Middle frontal gyrus (tissue), 1 donor: ENCODE measurements around the gene PCCA.
"Not testable (repeated sequence)": the region's sequence is repeated elsewhere in the genome, so short reads cannot be mapped to it uniquely, and the experiment has no call there.

Source experiments
- DNase-seq: peaks from one replicate; pipeline ENCODE4 v3.0.0-alpha.2; 2015; ENCODE audit warnings: low spot score; ENCODE audit errors: extremely low spot score

Gene PCCA

DNA sequence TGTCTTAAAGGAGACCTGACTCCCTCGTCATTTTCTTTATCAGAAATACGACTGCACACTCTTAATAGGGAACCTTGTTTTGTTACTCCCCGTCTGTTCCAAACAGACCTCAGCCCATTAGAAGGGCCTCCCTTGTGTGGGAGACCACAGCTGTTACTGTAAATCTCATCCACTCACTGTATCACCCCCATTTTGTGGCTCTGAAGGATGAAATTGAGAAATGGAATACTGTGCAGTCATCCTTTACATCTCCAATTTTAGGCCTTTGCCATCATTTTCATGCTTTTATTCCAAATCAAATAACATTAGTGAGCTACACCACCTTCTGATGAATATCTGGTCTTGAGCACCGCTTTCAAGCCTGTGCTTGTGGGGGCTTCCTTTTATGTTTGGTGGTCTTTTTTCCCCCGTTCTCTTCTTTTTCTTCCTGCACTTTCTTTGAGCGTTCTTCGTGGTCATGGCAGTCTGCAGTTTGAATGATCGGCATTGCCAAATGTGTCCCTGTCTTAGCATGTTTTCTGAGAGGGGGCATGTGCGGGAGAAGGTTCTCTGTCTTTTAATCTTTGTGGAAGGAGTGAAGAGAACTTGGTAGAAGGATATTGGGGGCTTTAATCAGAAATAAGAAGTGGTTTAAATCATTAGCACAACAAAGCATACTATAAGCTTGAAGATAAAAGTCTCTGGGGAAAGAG, 433.9 kb downstream of the PCCA start:
- no peak for DNase-seq

DNA sequence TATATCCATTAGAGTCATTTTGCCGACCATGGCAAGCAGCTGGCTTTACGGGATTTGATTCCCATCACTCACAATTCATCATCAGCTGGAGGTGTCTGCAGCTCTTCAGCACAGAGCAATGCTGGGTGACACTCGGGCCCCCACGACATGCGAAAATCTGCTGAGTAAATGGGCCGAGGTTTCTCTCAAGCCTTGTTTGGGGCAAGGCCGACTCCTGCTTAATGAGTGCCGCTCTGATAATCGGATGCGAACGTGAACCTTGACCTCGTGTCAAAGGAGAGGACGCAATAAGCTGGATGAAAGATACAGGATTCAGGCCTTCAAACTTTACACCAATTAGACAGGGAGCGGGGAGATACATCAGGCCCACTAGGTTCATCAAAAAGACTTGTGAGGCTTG, 434.5 kb downstream of the PCCA start:
- no peak for DNase-seq

DNA sequence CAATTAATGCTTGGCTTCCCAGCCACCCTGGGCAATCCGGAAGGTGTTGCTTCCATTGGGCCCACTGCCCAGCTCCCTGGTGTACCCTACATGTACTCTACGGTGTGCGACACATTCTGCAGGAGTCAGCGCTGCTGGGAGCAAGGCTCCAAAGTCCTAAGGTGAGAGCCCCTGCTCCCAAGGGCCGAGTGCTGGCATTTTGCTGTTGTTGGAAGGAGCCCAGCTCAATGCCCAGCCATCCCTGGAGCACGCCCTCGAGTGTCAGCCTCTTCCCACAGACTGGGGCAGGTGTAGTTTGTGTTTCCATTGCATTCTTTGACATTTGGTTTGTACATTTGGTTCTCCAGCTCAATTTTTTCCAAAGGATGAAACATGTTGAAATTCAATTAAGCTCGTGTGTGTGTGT, 435.1 kb downstream of the PCCA start:
- no peak for DNase-seq

DNA sequence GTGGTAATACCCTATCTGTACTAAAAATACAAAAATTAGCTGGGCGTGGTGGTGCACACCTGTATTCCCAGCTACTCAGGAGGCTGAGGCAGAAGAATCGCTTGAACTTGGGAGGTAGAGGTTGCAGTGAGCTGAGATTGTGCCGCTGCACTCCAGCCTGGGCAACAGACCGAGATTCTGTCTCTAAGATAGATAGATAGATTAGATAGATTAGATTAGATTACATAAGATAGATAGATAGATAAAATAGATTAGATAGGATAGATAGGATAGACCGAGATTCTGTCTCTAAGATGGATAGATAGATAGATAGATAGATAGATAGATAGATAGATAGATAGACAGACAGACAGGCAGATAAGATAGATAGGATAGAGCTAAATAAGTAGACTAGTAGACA, 435.8 kb downstream of the PCCA start:
- not testable (repeated sequence) for DNase-seq

DNA sequence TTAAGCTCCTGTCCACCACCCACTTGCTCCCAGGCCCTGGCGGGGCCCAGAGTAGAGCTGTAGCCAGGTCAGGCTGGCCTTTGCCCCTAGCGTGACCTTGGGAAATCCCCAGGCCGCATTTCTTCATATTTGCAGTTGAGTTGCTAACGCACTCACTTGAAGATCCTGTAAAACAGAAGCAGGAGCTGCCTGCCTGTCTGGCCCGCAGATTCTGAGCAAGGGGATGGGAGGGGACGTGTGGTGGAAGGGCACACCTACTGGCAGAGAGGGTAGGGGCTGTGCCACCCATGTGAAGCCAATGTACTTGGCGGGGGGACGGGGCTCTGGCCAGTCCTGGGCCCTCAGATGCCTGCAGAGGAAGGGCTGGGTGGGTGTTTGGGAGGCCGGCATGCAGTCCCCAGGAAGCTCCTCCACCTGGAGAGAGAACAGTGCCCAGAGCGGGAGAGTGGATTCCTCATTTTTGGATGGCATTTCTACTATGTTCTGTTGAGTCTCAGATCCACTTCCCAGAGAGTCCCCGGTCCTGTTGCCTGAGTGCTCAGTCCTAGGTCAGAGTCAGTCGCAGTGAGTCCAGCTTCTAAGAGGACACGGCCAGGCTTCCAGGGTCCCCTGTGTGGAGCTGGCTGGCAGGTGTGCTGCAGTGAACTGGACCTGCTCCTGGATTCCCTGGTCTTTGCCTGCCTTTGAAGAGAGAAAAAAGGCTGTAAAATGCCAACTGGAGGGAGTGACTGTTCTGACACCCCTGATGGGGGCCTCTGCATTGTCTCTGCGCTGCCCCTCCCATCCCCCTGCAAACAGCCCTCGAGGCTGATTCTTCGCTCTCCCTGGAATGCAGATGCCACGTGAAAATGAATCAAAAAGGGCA, 436.8 kb downstream of the PCCA start:
- DNase-seq = no peak

DNA sequence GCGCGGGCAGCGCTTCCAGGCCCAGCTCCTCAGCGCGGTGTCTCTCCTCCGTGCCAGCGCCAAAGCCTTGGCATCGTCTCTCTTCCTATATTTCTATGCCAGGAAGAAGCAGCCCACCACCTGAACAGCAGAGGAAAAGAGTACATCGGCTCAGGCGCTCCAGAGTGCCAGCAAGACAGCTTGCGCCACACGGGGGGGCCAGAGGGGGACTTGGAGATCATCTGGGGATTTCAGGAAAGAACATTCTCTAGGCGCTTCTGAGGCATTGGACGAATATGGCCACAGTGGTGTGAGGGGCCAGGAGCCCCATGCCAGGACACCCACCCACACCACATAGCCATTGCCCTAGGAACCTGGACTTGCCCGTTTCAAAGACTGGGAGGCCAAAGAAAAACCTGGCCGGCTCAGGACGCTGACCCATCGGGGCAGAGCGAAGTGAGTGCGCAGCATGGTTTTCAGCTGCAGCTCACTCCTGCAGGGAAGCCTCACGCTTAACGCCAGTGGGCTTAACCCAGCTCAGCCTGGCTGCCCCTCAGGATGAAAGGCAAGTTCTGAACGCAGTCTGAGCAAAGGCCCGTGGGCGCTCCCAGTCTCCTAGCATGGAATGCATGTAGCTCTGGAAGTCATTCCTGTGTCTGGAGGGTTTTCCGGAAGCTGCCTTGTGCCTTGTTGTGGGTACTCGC, 437.6 kb downstream of the PCCA start:
- no peak for DNase-seq

DNA sequence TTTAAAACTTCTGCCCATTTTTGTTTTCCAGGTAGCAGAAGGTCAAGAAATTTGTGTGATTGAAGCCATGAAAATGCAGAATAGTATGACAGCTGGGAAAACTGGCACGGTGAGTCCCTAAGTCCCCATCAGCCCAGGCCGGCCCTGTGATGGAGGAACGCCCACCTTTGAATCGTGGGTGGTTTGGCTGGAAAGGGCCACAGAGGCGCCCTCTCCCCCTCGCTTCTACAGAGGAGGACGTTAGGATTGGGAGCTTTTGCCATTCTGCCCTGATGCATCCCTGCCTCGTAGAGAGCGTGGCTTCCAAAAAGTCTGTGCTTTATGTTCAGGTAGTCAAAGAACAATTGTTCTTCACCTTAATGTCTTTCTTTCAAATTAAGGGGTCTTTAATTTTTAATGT, 438.8 kb downstream of the PCCA start:
- DNase-seq = no peak

DNA sequence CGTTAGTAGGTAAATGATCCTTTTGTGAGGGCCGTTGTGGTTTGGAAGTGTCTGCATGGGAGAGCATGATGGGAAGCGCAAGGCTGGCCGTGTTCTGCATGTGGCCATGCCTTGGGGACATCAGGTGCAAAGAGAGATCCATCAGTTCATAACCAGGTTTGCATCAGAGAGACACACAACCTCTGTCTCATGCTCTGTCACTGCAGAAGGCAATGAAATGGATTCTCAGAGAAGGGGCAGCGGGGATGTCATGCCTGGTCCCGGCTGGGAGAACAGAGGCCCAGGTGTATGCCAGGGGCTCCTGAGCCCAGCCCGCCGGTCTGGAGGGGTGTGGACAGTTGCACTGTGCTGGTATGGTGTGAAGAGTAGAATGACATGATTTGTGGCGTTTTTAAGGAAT, 439.5 kb downstream of the PCCA start:
- DNase-seq = no peak

DNA sequence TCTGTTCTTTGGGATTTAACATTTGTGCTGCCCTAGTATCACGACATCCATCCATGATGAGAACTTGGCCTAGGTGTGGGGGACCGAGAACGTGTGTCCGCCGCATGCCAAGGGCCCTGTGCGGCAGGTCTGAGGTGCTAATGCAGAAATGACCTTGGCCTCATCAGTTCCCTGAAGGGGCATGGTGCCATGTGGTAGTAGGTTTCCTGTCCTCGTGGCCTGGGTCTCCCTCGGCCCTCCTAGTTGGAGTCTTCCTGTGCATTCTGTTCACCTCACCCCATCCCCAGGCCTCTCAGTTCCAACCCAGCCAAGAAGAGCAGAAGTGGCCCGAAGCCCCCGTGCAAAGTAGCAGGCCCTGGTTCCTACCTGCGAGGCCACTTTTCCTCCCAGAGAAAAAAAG, 439.9 kb downstream of the PCCA start:
- no peak for DNase-seq

DNA sequence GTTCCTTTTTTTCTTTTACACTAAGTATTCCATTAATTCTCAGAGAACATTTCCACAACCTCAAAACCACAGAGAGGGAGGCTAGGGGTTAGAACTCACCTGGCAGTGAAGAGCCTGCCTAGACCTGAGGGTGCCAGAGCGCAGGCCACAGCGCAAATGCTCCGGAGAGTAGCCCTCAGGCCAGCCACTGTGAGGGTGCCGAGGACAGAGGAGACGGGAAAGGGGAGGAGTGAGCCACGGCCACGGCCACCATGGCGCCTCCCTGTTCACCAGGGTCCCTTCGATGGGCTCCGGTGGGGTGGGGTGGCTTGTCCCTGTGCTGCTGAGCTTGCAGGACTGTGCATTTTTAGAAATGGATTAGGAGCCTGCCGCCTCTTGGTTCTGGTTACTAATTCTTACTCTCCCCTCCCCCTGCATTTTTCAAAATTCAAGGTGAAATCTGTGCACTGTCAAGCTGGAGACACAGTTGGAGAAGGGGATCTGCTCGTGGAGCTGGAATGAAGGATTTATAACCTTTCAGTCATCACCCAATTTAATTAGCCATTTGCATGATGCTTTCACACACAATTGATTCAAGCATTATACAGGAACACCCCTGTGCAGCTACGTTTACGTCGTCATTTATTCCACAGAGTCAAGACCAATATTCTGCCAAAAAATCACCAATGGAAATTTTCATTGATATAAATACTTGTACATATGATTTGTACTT, 440.9 kb downstream of the PCCA start:
- DNase-seq = no peak

DNA sequence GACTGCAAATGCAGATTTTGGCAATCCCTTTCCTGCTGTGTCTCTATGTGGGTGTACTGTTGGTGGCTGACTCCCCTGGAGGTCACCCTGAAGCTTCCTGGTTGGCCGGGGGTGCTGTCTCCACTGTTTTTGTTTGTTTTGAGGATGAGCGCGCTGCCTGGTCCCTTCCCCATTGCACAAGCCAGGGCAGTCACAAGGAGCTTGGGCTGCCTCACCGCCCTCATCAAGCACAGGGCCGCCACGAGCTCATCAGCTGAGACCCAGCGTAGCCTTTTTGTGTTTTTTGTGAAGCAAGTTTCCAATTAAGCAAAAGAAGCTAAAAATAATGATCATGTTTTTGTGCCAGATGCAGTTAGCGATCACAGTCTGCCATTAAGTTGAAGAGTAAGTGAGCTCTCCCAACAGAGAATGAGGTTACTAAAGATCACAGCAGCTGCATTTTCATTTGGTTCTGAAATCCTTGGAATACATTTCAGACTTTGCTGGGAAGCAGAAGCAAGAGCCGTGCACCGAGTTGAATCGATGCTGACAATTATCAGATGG, 441.8 kb downstream of the PCCA start:
- no peak for DNase-seq

DNA sequence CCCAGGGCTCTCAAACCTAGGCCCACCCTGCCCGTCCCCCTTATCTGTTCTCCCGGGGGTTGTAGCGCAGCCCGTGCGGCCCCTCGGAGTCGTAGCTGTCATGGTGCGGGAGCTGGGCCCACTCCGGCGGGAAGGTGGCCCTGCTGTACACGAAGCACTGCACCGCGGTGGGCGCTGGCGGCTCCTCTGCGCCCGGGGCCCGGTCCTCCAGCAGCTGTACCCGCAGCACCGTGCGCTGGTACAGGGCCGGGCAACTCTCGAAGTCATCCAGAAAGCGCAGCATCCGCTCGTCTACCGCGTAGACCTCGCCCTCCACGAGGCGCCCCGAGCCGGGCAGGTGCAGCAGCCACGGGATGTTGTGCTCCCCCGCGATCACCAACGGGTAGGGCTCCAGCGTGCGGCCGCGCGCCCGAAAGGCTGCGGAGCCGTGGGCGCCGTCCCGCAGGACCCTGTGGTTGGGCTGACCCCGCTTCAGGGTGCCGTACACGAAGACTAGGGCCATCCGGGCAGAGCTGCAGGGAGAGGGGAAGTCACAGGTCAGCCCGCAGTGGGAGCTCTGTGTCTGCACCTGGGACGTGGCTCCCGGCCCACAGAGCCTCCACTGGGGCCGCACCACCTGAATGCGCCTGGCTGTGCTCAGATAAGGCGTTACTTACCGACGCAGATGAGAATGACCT, 443.3 kb downstream of the PCCA start:
- DNase-seq = no peak

DNA sequence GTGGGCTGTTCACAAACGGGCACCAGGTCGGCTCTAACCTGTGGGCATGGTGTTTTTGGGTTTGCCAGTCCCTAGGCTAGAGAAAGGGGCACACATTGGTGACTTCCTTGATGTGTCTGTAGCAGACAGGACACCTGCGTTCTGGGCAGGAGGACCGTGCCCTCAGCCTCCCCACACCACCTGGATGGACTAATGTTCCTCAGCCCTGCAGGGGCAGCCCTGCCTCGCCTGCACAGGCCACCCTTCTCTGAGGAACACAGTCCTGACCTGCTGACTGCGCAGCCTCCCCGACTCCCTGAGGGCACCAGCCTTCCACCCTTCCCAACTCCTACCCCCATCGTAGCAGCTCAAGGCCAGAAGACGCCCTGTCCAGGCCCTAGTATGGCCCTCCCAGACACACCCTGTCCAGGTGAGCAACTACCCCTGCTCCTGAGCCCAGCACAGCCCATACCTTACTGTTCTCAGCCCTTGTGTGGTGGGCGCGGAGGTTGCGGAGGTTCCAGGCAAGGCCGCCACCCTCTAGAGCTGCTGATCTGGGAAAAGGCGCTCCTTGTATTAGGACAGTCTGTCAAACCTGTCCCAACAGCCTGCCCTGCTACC, 444.0 kb downstream of the PCCA start:
- DNase-seq = no peak

DNA sequence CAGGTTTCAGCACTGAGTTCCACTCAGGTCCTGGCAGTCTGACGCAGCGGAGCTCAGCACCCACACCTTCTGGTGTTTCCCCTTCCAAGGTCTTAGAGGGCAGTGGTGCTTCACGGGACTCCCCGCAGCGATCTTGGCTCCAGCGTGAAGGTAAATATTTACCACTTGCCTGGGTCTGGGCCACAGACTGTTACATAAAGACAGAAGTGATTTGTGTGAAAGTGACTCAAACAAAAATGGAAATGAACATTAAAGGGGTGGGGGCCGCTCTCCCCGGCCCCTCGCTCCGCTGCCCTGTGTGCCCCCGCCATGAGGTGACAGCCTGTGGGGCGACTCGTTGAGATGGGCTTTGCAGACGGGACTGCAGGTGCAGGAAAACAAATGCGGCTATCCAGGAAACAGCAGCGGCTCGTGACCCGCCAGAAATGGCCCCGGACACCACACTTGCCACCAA, 444.7 kb downstream of the PCCA start:
- no peak for DNase-seq

DNA sequence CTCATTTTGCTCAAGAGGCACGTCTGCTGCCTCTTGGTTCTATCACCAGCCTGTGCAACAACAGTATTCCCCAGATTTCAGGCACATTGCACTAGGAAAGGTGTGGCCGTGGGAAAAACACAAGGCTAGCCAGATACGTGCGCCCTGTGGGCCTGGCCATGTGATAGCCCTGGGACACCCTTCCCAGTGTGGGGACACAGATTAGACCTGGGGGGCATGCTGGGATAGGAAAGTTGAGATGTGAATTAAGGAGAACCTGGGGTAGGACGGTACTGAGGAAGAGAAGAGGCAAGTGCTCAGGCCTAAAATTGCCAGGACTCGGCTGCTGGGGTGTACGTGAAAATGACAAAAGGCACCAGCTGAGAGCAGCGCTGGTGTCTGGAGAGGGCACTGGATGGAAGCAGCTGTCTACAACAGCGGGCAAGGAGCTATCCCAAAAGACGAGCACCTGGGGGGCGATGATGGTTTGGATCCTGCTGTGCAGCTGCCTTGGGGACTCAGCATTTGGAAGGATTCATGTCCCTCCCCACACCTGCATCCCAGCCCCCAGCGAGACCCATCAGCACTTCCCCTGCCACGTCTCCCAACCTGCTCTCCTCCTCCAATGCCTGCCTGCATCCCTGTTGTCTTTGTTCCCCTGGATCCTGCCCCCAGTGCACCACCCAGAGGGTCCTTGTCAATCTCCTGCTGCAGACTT, 445.4 kb downstream of the PCCA start:
- DNase-seq = no peak

DNA sequence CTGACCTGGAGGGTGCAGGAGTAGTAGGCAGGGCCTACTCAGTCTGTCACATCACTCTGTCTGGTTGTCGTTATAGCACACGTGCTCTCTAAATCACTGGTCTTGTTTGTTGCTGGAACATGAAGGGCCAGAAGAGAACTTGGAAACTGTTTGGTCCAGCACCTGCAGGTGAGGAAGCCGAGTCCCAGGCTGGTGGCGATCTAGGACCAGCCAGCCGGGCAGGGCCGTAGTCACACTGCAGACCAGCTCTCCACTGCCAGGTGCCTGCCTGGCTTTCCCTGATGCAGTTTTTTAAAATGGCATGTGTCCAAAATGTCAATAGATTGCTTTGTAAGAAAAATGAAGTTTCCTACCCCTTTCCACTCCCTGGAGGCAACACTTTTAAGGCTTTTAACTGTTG, 446.0 kb downstream of the PCCA start:
- no peak for DNase-seq

DNA sequence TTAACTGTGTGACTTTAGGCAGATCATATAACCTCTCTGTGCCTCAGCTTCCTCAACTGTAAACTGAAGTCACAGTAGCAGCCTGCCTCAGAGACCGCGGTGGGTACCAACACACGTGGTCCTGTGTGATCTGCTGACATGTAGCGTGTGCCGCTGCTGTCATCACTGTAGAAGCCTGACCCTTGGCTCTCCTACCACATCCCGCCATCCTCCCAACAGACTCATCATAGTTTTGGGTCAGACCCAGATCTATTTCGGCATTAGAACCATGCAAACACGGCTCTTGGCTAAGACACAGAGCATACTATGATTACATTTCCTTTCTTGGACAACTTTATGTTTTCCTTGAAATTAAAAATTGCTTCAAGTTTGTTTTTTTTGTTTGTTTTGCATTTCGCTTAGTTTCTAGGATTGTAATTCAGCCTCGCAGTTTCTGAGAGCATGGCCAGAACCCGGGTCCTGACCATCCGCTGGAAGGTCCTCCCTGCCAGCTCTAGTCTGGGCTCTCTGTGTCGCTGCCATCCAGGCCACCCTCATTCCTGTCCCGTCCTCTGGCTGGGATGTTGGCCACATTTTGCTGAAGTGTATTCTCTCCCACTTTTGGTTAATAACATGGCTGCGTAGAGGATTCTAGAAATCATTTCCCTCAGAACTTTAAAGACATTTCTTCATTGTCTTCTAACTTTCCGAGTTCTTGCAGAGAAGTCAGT, 446.7 kb downstream of the PCCA start:
- no peak for DNase-seq

DNA sequence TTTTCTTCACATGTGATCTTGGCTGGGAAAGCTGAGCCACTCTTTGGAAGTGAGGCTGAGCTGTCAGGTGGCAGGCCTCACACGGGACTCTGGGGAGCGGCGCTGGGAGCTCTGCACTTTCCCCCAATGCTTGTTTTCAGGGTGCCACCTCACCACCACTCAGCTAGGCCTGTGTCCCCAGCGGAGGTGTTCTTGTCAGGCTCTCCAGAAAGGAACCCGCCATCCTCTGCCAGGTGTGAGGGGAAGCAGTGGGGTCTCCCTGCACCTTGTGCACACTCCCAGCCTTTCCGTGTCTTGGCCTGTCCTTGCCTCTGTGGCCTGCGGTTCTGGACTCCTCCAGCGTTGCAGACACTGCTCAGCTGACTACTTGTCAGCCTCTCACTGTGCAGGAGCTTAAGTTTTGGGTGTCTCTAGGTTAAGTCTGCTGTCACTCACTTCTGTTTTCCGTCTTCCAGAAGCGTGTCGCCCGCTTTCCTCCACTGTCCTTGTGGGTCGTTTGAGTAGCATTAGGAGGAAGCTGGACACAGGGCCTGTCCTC, 447.8 kb downstream of the PCCA start:
- no peak for DNase-seq

DNA sequence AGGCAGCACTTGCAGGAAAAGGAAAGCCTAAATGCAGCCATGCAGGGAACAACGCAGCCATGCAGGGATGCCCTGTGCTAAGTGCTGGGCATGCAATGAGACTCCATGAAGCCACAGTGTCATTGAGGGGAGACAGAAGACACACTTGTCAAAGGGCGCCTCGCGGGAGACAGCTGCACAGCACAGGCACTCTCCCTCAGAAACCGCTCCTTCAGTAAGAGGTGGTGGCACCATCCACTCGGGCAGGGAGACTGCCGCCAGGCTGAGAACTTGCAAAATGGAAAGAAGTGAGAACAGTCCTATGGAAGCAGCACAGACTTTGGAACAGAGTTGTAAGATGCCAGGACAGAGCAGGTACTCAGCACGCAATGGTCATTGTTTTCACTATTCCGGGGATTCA, 448.6 kb downstream of the PCCA start:
- no peak for DNase-seq
